Testis (tissue), 3 donors: Measurements from ENCODE around the gene MAP3K4. TPM values are rescaled to one million over a fixed set of nuclear protein-coding genes. Genes with fewer than 3 reads are reported as not detected.

Experiments
- DNase-seq: peaks from one replicate; pipeline ENCODE4 v3.0.0-alpha.2; 2019
- H3K27ac ChIP-seq, 2 donors: fragments of 200-600 bp; sonication (generic); one replicate each; pipeline ENCODE4 v1.5.1; 2019
- H3K27me3 ChIP-seq: fragments of 200-600 bp; sonication (generic); one replicate; pipeline ENCODE4 v1.5.1; 2019
- H3K36me3 ChIP-seq: fragments of 200-600 bp; sonication (generic); one replicate; pipeline ENCODE4 v1.5.1; 2017; ENCODE audit warnings: low read depth; ENCODE audit errors: missing control alignments
- H3K4me1 ChIP-seq: fragments of 200-600 bp; sonication (generic); one replicate; pipeline ENCODE4 v1.5.1; 2019
- H3K4me3 ChIP-seq, 2 donors: fragments of 200-600 bp; sonication (generic); one replicate each; pipeline ENCODE4 v1.5.1; 2017 to 2019
- H3K9me3 ChIP-seq: fragments of 200-600 bp; sonication (generic); one replicate; pipeline ENCODE4 v1.5.1; 2017
- CTCF ChIP-seq, 3 experiments: fragments of 450-650 bp in 2 of 3; fragments of 200-600 bp in 1 of 3; sonication (generic) in 1 of 3; IDR thresholded peaks; one replicate each; pipeline ENCODE4 v1.5.1; 2016 to 2019; ENCODE audit warnings: antibody characterized with exemption in 3 of 3, mild to moderate bottlenecking in 2 of 3, moderate library complexity in 1 of 3
- POLR2A ChIP-seq: fragments of 450-650 bp; IDR thresholded peaks from one replicate; pipeline ENCODE4 v1.6.1; 2017; ENCODE audit warnings: antibody characterized with exemption, mild to moderate bottlenecking, moderate library complexity
- WGBS, 2 donors: methylation state at CpG; one replicate each; pipeline ENCODE4 v1.1.5; 2018; 5-methylcytosine and 5-hydroxymethylcytosine counted together
- intact Hi-C: fragments of 100-400 bp; cut with DNase I; formaldehyde crosslinking; loops from one replicate; pipeline ENCODE4 v1.15.1; 2023; ENCODE audit warnings: low total_unique reads
- polyA plus RNA-seq: library from polyadenylated mRNA; stranded (reverse); fragments of 350-450 nt; fragmentation: Illumina TruSeq; extraction: RNeasy Lipid Tissue Mini Kit (QIAGEN cat#74804); gene quantifications from one replicate; pipeline ENCODE4 v1.2.3, GENCODE V29; 2014; ENCODE audit warnings: low read depth, low replicate concordance; ENCODE audit not compliant: insufficient read depth
- total RNA-seq, 2 donors: library from RNA; depleted of rRNA; stranded (reverse); fragments of >200 nt; gene quantifications; one replicate each; pipeline ENCODE4 v1.2.3, GENCODE V29; 2016

MAP3K4 gene
- total and polyA plus RNA-seq, 3 donors from 2014 or later = 45.0 to 77.7 (median 65.4) TPM

- Histone ChIP-seq H3K27ac (no peak overlapping the region), H3K9me3 (no peaks in the 10 kb centered on the region), H3K4me1 (no peaks in the 10 kb centered on the region), H3K4me3 (no peak overlapping the region), H3K27me3 (no peaks in the 10 kb centered on the region), H3K36me3 (no peaks in the 10 kb centered on the region)
- WGBS, 2 donors = 73 to 87% methylated on average over 5 of the region's 5 CpGs
- no peak for DNase-seq
- intact Hi-C loops = no loop called here
- TF ChIP-seq CTCF (IDR thresholded peaks at IDR 0.05) (no peak), POLR2A (no peak)
These were observed 26.4 kb downstream of the MAP3K4 start for GRCh38 chr6:161017766-161018564.

- 91 to 95% methylated on average over 13 of the region's 13 CpGs for WGBS, 2 donors
- Histone ChIP-seq H3K27me3 (no peaks in the 10 kb centered on the region), H3K4me1 (no peaks in the 10 kb centered on the region), H3K4me3 (no peak overlapping the region), H3K9me3 (no peaks in the 10 kb centered on the region), H3K27ac (no peak overlapping the region), H3K36me3 (no peaks in the 10 kb centered on the region)
- DNase-seq = no peak
- intact Hi-C loops = no loop called here
- no peak for TF ChIP-seq CTCF (IDR thresholded peaks at IDR 0.05)
- TF ChIP-seq POLR2A = no peak
These were observed 27.8 kb downstream of the MAP3K4 start for GRCh38 chr6:161019324-161019839.

- no peak overlapping the region for H3K4me3 ChIP-seq
- no peaks in the 10 kb centered on the region for H3K36me3 ChIP-seq
- H3K27me3 ChIP-seq = no peaks in the 10 kb centered on the region
- no peak overlapping the region for H3K27ac ChIP-seq
- intact Hi-C loops = no loop called here
- TF ChIP-seq CTCF (IDR thresholded peaks at IDR 0.05) (no peak), POLR2A (no peak)
- no peaks in the 10 kb centered on the region for H3K4me1 ChIP-seq
- no peaks in the 10 kb centered on the region for H3K9me3 ChIP-seq
- no peak for DNase-seq
These were observed 30.0 kb downstream of the MAP3K4 start for GRCh38 chr6:161021543-161021942.

DNA sequence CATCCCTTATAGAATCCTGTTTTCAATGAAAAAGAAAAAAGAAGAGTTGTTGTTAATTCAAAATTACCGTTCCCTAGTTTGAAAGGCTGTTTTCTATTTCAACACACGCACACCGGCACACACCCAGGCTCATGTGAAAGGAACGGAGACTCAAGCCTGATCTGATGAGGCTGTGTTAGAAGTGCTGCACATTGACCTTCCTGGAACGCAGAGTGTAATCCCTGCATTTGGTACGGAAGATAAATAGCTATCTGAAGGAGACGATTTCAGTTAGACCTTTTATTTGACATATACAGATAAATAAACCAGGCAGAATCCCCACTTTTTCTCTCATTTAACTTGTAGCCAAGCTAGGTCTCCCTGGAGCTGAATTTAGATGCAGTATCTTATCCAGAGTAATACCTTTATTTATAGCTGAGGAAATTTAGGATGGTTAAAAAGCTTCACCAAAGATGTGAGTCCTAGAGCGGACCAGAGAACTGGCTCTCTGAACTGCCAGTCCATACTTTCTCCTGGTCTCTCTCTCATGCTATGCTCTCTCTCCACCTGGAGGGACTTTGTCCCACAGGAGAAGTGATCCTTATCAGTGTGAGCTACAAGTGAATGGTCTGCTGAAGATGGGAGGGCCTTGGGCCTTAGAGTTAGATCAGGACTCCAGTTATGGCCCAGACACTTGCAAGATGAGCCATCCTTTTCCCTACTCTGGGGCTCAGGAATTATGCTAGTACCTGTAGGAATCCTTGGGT, 30.6 kb downstream of the MAP3K4 start:
- intact Hi-C loops = no loop called here

More for the DNA sequence above, 30.6 kb downstream of the MAP3K4 start:
- Histone ChIP-seq H3K4me1 (no peaks in the 10 kb centered on the region), H3K27me3 (no peaks in the 10 kb centered on the region), H3K9me3 (no peaks in the 10 kb centered on the region), H3K36me3 (no peaks in the 10 kb centered on the region), H3K27ac (no peak overlapping the region), H3K4me3 (no peak overlapping the region)
- WGBS, 2 donors = 89 to 92% methylated on average over 8 of the region's 8 CpGs
- no peak for TF ChIP-seq POLR2A
- TF ChIP-seq CTCF (IDR thresholded peaks at IDR 0.05) = no peak
- no peak for DNase-seq
